PC-9 (cell line): Measurements from ENCODE around the gene ZBTB21.

Experiments
- EZH2 ChIP-seq: fragments of 200-600 bp; sonication (generic); IDR thresholded peaks from 2 replicates; pipeline ENCODE4 v1.8.0; 2017; ENCODE audit warnings: antibody characterized with exemption, low read depth
- TF ChIP-seq, protein P1 (sequence below): fragments of 200-600 bp; sonication (generic); conservative IDR thresholded peaks from 2 replicates; pipeline ENCODE4 v1.6.1; 2017; ENCODE audit warnings: mixed run types, antibody characterized with exemption, mild to moderate bottlenecking, moderate library complexity

DNA sequence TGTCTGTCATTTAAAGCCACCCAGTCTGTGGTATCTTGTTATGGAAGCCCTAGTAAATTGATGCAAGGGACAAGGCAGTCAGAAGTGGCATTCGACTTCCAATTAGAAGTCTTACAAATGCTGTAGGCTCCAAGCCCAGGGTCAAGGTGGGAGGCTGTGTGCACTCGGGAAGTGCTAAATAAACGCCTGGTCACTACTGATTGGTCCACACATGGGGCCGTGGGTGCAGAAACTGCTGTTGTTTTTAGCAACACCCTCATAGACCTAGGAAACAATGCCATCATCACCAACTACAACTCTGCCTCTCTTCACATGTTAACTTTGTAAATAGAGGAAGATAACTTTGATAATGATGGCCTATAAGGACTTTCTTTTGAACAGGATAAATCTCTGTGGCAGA, 20.2 kb upstream of the ZBTB21 start:
- TF ChIP-seq, protein P1, sequence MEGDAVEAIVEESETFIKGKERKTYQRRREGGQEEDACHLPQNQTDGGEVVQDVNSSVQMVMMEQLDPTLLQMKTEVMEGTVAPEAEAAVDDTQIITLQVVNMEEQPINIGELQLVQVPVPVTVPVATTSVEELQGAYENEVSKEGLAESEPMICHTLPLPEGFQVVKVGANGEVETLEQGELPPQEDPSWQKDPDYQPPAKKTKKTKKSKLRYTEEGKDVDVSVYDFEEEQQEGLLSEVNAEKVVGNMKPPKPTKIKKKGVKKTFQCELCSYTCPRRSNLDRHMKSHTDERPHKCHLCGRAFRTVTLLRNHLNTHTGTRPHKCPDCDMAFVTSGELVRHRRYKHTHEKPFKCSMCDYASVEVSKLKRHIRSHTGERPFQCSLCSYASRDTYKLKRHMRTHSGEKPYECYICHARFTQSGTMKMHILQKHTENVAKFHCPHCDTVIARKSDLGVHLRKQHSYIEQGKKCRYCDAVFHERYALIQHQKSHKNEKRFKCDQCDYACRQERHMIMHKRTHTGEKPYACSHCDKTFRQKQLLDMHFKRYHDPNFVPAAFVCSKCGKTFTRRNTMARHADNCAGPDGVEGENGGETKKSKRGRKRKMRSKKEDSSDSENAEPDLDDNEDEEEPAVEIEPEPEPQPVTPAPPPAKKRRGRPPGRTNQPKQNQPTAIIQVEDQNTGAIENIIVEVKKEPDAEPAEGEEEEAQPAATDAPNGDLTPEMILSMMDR = no peak
- no peak for TF ChIP-seq EZH2
